GM12801 (cell line): ENCODE results near the gene NR2F1-AS1.

ENCODE experiments used
- TF ChIP-seq, protein P1 (sequence below): IDR thresholded peaks from one replicate; pipeline ENCODE4 v1.5.1; 2011; ENCODE audit warnings: control low read depth; ENCODE audit not compliant: insufficient read length; ENCODE audit errors: extremely low read depth

NR2F1-AS1 gene

DNA sequence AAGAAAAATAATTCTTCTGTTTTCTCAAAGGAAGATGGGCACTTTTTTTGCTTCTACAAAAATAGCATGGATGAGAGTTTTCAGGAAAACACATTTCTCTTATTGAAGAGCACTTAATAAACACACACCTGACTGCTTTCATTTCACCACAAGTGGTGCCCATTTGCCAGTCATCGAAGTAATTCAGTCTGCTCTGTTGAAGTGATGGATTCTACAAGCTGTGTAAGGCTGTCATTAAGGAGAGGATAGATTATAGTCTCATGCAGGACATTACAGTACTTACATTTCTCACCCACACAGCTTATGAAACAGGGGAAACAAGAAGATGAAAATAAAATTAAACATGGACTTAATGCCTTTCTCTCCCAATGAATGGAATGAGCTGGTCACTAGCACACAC lies 165.2 kb downstream of the NR2F1-AS1 start:
- TF ChIP-seq, protein P1, sequence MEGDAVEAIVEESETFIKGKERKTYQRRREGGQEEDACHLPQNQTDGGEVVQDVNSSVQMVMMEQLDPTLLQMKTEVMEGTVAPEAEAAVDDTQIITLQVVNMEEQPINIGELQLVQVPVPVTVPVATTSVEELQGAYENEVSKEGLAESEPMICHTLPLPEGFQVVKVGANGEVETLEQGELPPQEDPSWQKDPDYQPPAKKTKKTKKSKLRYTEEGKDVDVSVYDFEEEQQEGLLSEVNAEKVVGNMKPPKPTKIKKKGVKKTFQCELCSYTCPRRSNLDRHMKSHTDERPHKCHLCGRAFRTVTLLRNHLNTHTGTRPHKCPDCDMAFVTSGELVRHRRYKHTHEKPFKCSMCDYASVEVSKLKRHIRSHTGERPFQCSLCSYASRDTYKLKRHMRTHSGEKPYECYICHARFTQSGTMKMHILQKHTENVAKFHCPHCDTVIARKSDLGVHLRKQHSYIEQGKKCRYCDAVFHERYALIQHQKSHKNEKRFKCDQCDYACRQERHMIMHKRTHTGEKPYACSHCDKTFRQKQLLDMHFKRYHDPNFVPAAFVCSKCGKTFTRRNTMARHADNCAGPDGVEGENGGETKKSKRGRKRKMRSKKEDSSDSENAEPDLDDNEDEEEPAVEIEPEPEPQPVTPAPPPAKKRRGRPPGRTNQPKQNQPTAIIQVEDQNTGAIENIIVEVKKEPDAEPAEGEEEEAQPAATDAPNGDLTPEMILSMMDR: no peak

DNA sequence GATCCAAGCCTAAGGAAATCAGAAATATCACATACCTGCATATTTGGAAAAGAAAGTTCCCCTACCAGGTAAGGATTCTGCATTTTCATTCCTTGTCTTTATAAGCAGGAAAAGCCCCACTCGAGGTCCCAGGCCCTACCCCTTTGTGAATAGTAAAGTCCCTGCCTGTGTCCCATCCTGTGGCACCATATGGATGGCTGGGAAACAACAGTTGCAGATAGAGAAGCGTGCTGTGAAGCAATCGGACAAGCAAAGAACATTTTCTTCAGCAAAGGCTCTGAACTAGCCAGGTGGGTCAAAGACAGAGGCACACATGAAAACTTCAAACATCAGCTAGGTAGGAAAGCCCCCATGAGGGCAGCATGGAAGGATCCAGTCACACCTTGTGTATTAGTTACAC lies 169.3 kb downstream of the NR2F1-AS1 start:
- TF ChIP-seq, protein P1: no peak

DNA sequence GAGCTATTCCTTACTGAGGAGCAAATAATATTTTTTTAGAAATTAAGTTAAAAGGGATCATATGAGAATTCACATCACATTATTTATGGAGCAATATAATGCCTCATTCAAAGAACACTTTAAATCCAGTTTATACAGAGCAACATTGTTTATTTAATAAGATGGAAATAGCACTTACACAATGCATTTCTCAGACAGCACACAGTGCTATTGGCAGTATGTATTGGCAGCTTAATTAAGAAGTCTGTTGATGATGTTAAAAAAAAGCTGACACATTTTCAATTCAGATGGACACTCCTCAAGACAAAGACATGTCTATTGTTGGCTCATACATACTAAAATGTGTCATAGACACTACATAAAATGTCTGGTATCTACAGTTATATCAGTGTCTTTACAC lies 171.3 kb downstream of the NR2F1-AS1 start:
- TF ChIP-seq, protein P1: no peak

DNA sequence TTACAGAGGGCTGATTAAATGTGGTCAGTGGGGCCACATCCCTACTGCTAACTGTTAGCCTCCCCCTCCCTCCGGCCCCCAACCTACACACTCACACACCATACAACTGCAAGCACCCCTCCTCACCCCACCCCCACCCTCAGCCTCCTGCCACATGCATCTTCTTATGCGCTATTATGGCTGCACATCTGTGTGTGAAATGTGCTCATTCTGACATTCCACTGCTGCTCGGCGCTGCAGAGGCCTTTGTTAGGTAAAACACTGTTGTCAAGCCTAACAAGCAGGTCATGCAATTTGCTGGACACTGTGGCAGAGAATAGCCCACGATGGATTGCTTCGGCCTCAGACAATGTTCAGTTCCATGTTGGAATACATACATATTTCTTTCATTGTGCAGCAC lies 173.6 kb downstream of the NR2F1-AS1 start:
- TF ChIP-seq, protein P1: no peak

DNA sequence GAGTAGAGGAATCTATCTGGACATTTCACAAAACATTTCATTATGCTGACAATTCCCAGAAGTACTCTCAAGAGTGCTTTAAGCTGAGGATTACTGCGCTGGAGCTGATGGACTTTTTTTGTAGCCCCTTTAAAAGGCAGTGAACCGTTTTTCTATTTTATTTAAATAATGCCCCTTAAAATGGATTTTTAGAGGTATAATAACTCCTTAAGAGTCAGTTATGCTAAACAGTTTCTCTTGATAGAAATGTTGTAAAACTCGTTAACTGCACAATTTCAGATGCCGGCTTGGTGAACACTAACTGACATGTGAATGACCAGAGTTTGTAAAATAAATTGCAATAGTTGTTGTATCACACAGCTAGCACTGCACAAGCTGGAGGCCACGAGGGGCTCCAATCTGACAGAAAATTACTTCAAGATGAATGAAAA lies 174.0 kb downstream of the NR2F1-AS1 start:
- TF ChIP-seq, protein P1: no peak

DNA sequence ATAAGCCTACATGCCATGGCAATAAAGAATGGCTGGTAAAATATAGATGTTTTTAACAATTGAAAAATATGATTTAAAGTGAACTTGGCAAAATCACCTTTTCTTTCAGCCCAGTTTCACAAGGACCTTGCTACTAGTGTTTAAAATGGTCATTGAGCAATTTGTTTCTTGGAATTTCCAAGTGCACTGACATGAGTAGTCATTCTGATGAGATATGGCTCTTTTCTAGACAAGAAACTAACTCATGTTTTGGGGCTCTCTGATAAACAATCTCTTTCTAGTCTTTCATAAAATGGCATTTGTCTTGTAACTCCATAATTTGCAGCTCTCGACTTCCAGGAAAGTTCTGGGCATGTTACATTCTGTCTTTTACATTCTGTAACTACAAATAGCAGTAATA lies 176.8 kb downstream of the NR2F1-AS1 start:
- TF ChIP-seq, protein P1: no peak

DNA sequence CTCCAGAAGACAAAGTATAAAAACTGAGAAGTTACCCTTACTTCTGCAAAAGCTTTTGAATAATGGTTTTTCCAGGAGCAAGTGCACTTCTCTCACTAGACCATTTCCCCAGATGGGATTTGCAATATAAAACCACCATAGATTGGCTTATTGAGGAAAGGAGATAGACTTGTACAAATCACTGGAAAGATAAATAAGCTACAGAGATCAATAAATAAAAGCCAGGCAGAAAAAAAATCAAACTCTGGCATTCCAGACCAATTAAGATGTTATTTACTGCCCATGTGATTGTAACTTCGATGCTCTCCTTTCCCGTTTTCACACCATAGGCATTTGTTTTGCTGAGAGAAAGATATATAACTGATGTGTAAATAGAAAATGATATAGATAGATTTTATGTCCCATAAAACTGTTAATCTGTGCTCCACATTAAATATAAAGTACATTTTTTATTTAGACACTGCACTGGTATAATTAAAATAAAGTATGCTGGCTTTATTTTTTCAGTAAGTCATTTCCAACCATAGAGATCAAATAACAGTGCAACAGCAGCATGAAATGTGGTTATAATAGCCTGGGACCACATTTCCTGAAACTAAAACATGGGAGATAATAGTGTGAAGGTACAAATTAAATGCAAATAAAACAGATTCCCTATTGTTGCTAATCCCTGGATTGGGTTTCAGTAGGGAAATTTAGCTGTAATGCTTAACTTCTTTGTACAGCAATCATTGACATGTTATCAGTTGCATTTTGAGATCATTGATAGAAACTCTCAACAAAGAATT lies 177.7 kb downstream of the NR2F1-AS1 start:
- TF ChIP-seq, protein P1: no peak

DNA sequence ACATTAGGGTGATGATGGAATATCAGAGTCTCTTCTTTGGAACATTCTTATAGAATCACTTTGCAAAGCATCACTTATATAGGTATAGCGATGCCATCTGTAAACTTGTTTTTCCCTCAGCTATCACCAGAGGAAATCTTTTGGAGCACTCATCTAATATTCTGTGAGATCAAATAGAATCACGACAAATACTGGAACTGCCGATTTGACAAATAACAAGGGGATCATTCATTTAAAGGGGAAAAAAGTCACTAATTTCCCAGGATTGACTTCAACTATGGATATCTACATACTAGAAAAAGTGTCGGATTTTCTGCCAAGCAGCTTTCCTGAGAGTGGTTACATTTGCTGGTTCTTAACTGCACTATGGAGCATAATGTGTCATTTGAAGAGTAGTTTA lies 178.6 kb downstream of the NR2F1-AS1 start:
- TF ChIP-seq, protein P1: no peak
